ENCODE results near the gene CLMN. TPM values are rescaled to one million over a fixed set of nuclear protein-coding genes. Genes with fewer than 3 reads are reported as not detected.

Gene CLMN
- total and polyA plus RNA-seq, 2 of the 8 experiments (the other 6 are each of a cell fraction or from before 2014, with no cell fraction given), result 1.6 to 8.2 TPM

GRCh38 chr14:95319312-95320077 is at the start of gene CLMN (continued):
- TF ChIP-seq BACH1 (IDR thresholded peaks at IDR 0.05; ENCODE audit: low read length) (no peak), RAD21 (IDR thresholded peaks at IDR 0.05 in 1 of 2, conservative IDR thresholded peaks at IDR 0.05 in 1 of 2; ENCODE audit: low read depth in 2 of 2, low read length in 2 of 2) (peak in 1 of 2 experiments; percentile 1; a peak in 1 of 4 replicates), CREB1 (IDR thresholded peaks at IDR 0.05) (no peak), NANOG (IDR thresholded peaks at IDR 0.05; ENCODE audit: insufficient read depth, low read depth, low read length, poor library complexity, severe bottlenecking) (no peak), RNF2 (IDR thresholded peaks at IDR 0.05; ENCODE audit: borderline replicate concordance, low read depth, low read length, missing control alignments, poor library complexity, severe bottlenecking) (no peak), POU5F1 (IDR thresholded peaks at IDR 0.05; ENCODE audit: low read depth, low read length) (no peak), HDAC2 (IDR thresholded peaks at IDR 0.05; ENCODE audit: borderline replicate concordance in 1 of 2, low read depth in 2 of 2, low read length in 2 of 2) (0 out of 4 replicates have a peak, but pooled peaks of 1 of the 2 experiments have one; percentile 32), KDM4A (IDR thresholded peaks at IDR 0.05; ENCODE audit: low read depth, low read length, severe bottlenecking) (peak; percentile 82), CTCF (IDR thresholded peaks at IDR 0.05; ENCODE audit: control extremely low read depth in 1 of 3, insufficient read depth in 1 of 3, low read depth in 1 of 3, low read length in 3 of 3) (no peak), EGR1 (IDR thresholded peaks at IDR 0.05; ENCODE audit: borderline replicate concordance, low read depth, low read length) (peak; percentile 86; the same call in 1 of the 2 replicates)

Measured in H1 (cell line).